GM23338 (cell line): ENCODE measurements around the gene TCF7L1.

Experiments
- CTCF ChIP-seq, 2 experiments: fragments of 200-600 bp in 1 of 2; sonication (generic) in 1 of 2; conservative IDR thresholded peaks; 2 replicates each; pipeline versions ENCODE4 v1.5.1 to v1.6.1; 2016 to 2017; ENCODE audit warnings: antibody characterized with exemption in 2 of 2, low read depth in 2 of 2, mild to moderate bottlenecking in 2 of 2, moderate library complexity in 1 of 2
- EZH2phosphoT487 ChIP-seq: fragments of 200-600 bp; sonication (generic); IDR thresholded peaks from one replicate; pipeline ENCODE4 v1.8.1; 2018; ENCODE audit warnings: antibody characterized with exemption; ENCODE audit not compliant: unreplicated experiment
- JUNB ChIP-seq: IDR thresholded peaks from one replicate; pipeline ENCODE4 v1.6.1; 2016; ENCODE audit warnings: antibody characterized with exemption; ENCODE audit not compliant: unreplicated experiment

- TF ChIP-seq CTCF (conservative IDR thresholded peaks at IDR 0.05; ENCODE audit: low read depth in 2 of 2) = no peak
- no peak for TF ChIP-seq JUNB
- TF ChIP-seq EZH2phosphoT487 = no peak
Measured at GRCh38 chr2:85329181-85329651, 196.0 kb downstream of the TCF7L1 start.
